Vagina (tissue), 2 donors: ENCODE results near the gene RPS6KB1.

ENCODE experiments used
- CTCF ChIP-seq, 3 experiments: fragments of 450-650 bp in 2 of 3; fragments of 200-600 bp in 1 of 3; sonication (generic) in 1 of 3; IDR thresholded peaks; one replicate each; pipeline ENCODE4 v1.5.1; 2017 to 2019; ENCODE audit warnings: antibody characterized with exemption in 3 of 3, mild to moderate bottlenecking in 2 of 3, moderate library complexity in 2 of 3
- POLR2A ChIP-seq, 2 donors: fragments of 450-650 bp; IDR thresholded peaks; one replicate each; pipeline ENCODE4 v1.6.1; 2017; ENCODE audit warnings: antibody characterized with exemption in 2 of 2, mild to moderate bottlenecking in 2 of 2, moderate library complexity in 2 of 2

GRCh38 chr17:59890720-59891119, 2.2 kb upstream of the RPS6KB1 start:
- TF ChIP-seq CTCF (IDR thresholded peaks at IDR 0.05) = no peak
- no peak for TF ChIP-seq POLR2A (IDR thresholded peaks at IDR 0.05)
